Pancreas (tissue), 10 donors: ENCODE data around the gene AGPAT4. TPM values are rescaled to one million over a fixed set of nuclear protein-coding genes. Genes with fewer than 3 reads are reported as not detected.
A peak's percentile ranks its signal among the peaks of the same experiment; 100 is the strongest.

ENCODE experiments used
- ATAC-seq, 4 donors: fragments of 200-7000 bp; cut with Tn5 transposase; one replicate each; pipeline versions ENCODE4 v1.8.0 to v1.9.1; 2020; ENCODE audit warnings: mild to moderate bottlenecking in 4 of 4, moderate library complexity in 4 of 4
- DNase-seq, 6 donors: peaks; one replicate each; pipeline ENCODE4 v3.0.0-alpha.2; 2020
- FAIRE-seq: peaks from 2 replicates; lab custom pipeline; 2012; peaks lifted over from hg19 to GRCh38; lab: Jason Lieb, UNC
- H3K27ac ChIP-seq, 4 donors: fragments of 200-600 bp; sonication (generic); 1 replicate in 3 of 4; 2 replicates in 1 of 4; pipeline versions ENCODE4 v1.5.0 to v1.8.0; 2020
- H3K27me3 ChIP-seq, 4 donors: fragments of 200-600 bp; one replicate each; pipeline ENCODE4 v1.8.0; 2021
- H3K36me3 ChIP-seq, 3 donors: fragments of 200-600 bp; sonication (generic) in 1 of 3; one replicate each; pipeline versions ENCODE4 v1.5.0 to v1.8.0; 2020 to 2021
- H3K4me1 ChIP-seq, 3 donors: fragments of 200-600 bp; one replicate each; pipeline ENCODE4 v1.8.0; 2021
- H3K4me3 ChIP-seq, 4 donors: fragments of 200-600 bp; sonication (generic) in 2 of 4; one replicate each; pipeline versions ENCODE4 v1.5.0 to v1.8.0; 2020 to 2021
- H3K9me3 ChIP-seq, 4 donors: fragments of 200-600 bp; one replicate each; pipeline ENCODE4 v1.8.0; 2021
- CTCF ChIP-seq, 4 donors: fragments of 200-600 bp; sonication (generic) in 3 of 4; IDR thresholded peaks; one replicate each; pipeline versions ENCODE4 v1.5.0 to v1.8.0; 2021; ENCODE audit warnings: antibody characterized with exemption in 4 of 4
- WGBS, 2 donors: extraction: QIAGEN DNeasy Blood & Tissue Kit; methylation state at CpG; one replicate each; pipeline ENCODE4 v1.1.7; 2013; 5-methylcytosine and 5-hydroxymethylcytosine counted together
- intact Hi-C, 3 donors: fragments of 100-400 bp; cut with DNase I; formaldehyde crosslinking; loops; one replicate each; pipeline versions ENCODE4 v1.11.1 to v1.14.2; 2022
- polyA plus RNA-seq, 2 donors: library from polyadenylated mRNA; stranded (reverse); fragments of 200-250 nt; gene quantifications; one replicate each; pipeline ENCODE4 v1.2.3, GENCODE V29; 2013
- total RNA-seq, 6 donors: library from RNA; stranded (reverse); fragmentation: NEBNext Ultra II Directional in 4 of 6; extraction: Animal tissue kit (Norgen Biotek cat#: 25700) in 4 of 6; gene quantifications; one replicate each; pipeline versions ENCODE4 v1.2.1 to v1.2.4, GENCODE V29; 2021 to 2023
- donor health status: healthy with polysubstance abuse.
- donor health status: DM: no; HTN: no; CAD: no; lungs with moderate emphysema.
- donor health status: DM: no; HTN: no; CAD: no.
- donor health status: control.
- donor health status: control.
- donor health status: Bipolar disorder and iron deficiency.
- donor health status: DM: yes; HTN: yes; CAD: no.
- donor health status: DM: no; HTN: no; CAD: no.
- donor health status: DM: no; HTN: no; CAD: no.
- donor health status: DM: yes; HTN: yes; CAD: no.

The AGPAT4 gene
- total and polyA plus RNA-seq, 8 donors = 1.6 to 6.4 (median 2.3) TPM

- Histone ChIP-seq H3K4me1 (no peaks in the 10 kb centered on the region), H3K36me3 (no peaks in the 10 kb centered on the region), H3K4me3 (no peak overlapping the region), H3K9me3 (no peaks in the 10 kb centered on the region), H3K27ac (no peak overlapping the region), H3K27me3 (no peaks in the 10 kb centered on the region)
- FAIRE-seq (no peak), DNase-seq (no peak), ATAC-seq (peak in 1 of 4 donors; percentile 47)
- intact Hi-C loops = no loop called here
- WGBS, 2 donors = 86 to 93% methylated on average over 4 of the region's 4 CpGs
- TF ChIP-seq CTCF (IDR thresholded peaks at IDR 0.05) = no peak
These were observed 78.5 kb downstream of the AGPAT4 start for GRCh38 chr6:161195386-161195785.

- ATAC-seq (no peak), DNase-seq (no peak), FAIRE-seq (no peak)
- Histone ChIP-seq H3K4me1 (no peaks in the 10 kb centered on the region), H3K27me3 (no peaks in the 10 kb centered on the region), H3K4me3 (no peak overlapping the region), H3K27ac (no peak overlapping the region), H3K9me3 (no peaks in the 10 kb centered on the region), H3K36me3 (no peaks in the 10 kb centered on the region)
- intact Hi-C loops = no loop called here
- WGBS, 2 donors = 91 to 96% methylated on average over 4 of the region's 4 CpGs
- no peak for TF ChIP-seq CTCF (IDR thresholded peaks at IDR 0.05)
These were observed 79.5 kb downstream of the AGPAT4 start for GRCh38 chr6:161194374-161194773.

- intact Hi-C loops = no loop called here
- DNase-seq = no peak
- H3K4me1 ChIP-seq = no peaks in the 10 kb centered on the region
- H3K4me3 ChIP-seq = no peak overlapping the region
- no peaks in the 10 kb centered on the region for H3K27me3 ChIP-seq
- 88 to 96% methylated on average over 5 of the region's 5 CpGs for WGBS, 2 donors
- no peaks in the 10 kb centered on the region for H3K36me3 ChIP-seq
- FAIRE-seq = no peak
- TF ChIP-seq CTCF (IDR thresholded peaks at IDR 0.05) = no peak
- no peak overlapping the region for H3K27ac ChIP-seq
- H3K9me3 ChIP-seq = no peaks in the 10 kb centered on the region
- ATAC-seq = no peak
These were observed 81.0 kb downstream of the AGPAT4 start for GRCh38 chr6:161192636-161193411.

- no peaks in the 10 kb centered on the region for H3K27me3 ChIP-seq
- no peaks in the 10 kb centered on the region for H3K9me3 ChIP-seq
- FAIRE-seq (no peak), DNase-seq (no peak), ATAC-seq (no peak)
- H3K4me3 ChIP-seq = no peak overlapping the region
- TF ChIP-seq CTCF (IDR thresholded peaks at IDR 0.05) = no peak
- H3K4me1 ChIP-seq = no peaks in the 10 kb centered on the region
- H3K27ac ChIP-seq = no peak overlapping the region
- H3K36me3 ChIP-seq = no peaks in the 10 kb centered on the region
- intact Hi-C loops = no loop called here
These were observed 82.2 kb downstream of the AGPAT4 start for GRCh38 chr6:161191671-161192070.

GRCh38 chr6:161191007-161191406, 82.9 kb downstream of the AGPAT4 start:
- Histone ChIP-seq H3K27me3 (no peaks in the 10 kb centered on the region), H3K4me3 (no peak overlapping the region), H3K9me3 (no peaks in the 10 kb centered on the region), H3K36me3 (no peaks in the 10 kb centered on the region), H3K27ac (no peak overlapping the region), H3K4me1 (no peaks in the 10 kb centered on the region)
- TF ChIP-seq CTCF (IDR thresholded peaks at IDR 0.05) = no peak
- intact Hi-C loops = no loop called here
- DNase-seq (no peak), ATAC-seq (no peak), FAIRE-seq (no peak)
- WGBS, 2 donors = 83 to 91% methylated on average over 2 of the region's 2 CpGs
